Neural cell (in vitro differentiated cells): Measurements from ENCODE around the gene APP. TPM values are rescaled to one million over a fixed set of nuclear protein-coding genes. Genes with fewer than 3 reads are reported as not detected.

Source experiments
- H2AFZ ChIP-seq: fragments of 200-600, 300-800 bp; sonication (generic), shearing (Covaris generic); 2 replicates; pipeline ENCODE4 v1.6.0; 2014; ENCODE audit warnings: low read depth, mild to moderate bottlenecking, antibody characterized with exemption, low read length, moderate library complexity
- H3F3A ChIP-seq: fragments of 200-600 bp; shearing (Covaris generic); 2 replicates; pipeline ENCODE4 v1.6.1; 2016; ENCODE audit warnings: mild to moderate bottlenecking, moderate library complexity, mixed read lengths, antibody characterized with exemption, low read length; ENCODE audit not compliant: insufficient read depth, poor library complexity, severe bottlenecking
- H3K27ac ChIP-seq: fragments of 200-600, 300-800 bp; sonication (generic), shearing (Covaris generic); 2 replicates; pipeline ENCODE4 v1.5.1; 2014; ENCODE audit warnings: mild to moderate bottlenecking, low read length, moderate library complexity
- H3K27me3 ChIP-seq: fragments of 300-800, 200-600 bp; sonication (generic), shearing (Covaris generic); 2 replicates; pipeline ENCODE4 v1.6.0; 2014; ENCODE audit warnings: mild to moderate bottlenecking, low read depth, low read length, moderate library complexity; ENCODE audit not compliant: insufficient read depth
- H3K36me3 ChIP-seq: fragments of 300-800, 200-600 bp; sonication (generic), shearing (Covaris generic); 2 replicates; pipeline ENCODE4 v1.5.1; 2014; ENCODE audit warnings: mild to moderate bottlenecking, antibody characterized with exemption, low read length, moderate library complexity; ENCODE audit not compliant: insufficient read depth
- H3K4me2 ChIP-seq: fragments of 300-800, 200-600 bp; sonication (generic), shearing (Covaris generic); 2 replicates; pipeline ENCODE4 v1.6.0; 2014; ENCODE audit warnings: mild to moderate bottlenecking, low read length
- H3K4me3 ChIP-seq: fragments of 300-800, 200-600 bp; sonication (generic), shearing (Covaris generic); 2 replicates; pipeline ENCODE4 v1.5.1; 2014; ENCODE audit warnings: mild to moderate bottlenecking, low read length, moderate library complexity
- H3K79me2 ChIP-seq: fragments of 200-600 bp; shearing (Covaris generic); replicated peaks from 2 replicates; pipeline ENCODE4 v1.6.0; 2014; ENCODE audit warnings: mild to moderate bottlenecking, low read length, moderate library complexity; ENCODE audit not compliant: insufficient read depth
- H3K9ac ChIP-seq: fragments of 300-800, 200-600 bp; sonication (generic), shearing (Covaris generic); 2 replicates; pipeline ENCODE4 v1.6.1; 2016; ENCODE audit warnings: mild to moderate bottlenecking, low read length, mixed read lengths
- H3K9me2 ChIP-seq: fragments of 200-600 bp; shearing (Covaris generic); 2 replicates; pipeline ENCODE4 v1.6.1; 2016; ENCODE audit warnings: mild to moderate bottlenecking, low read length, mixed read lengths; ENCODE audit not compliant: insufficient read depth
- H3K9me3 ChIP-seq: fragments of 200-600, 300-800 bp; sonication (generic), shearing (Covaris generic); 2 replicates; pipeline ENCODE4 v1.6.1; 2016; ENCODE audit warnings: mild to moderate bottlenecking, mixed run types, low read length, moderate library complexity, mixed read lengths
- H4K20me1 ChIP-seq: fragments of 200-600 bp; shearing (Covaris generic); 2 replicates; pipeline ENCODE4 v1.6.1; 2016; ENCODE audit warnings: mild to moderate bottlenecking, mixed run types; ENCODE audit not compliant: insufficient read depth
- EP300 ChIP-seq: fragments of 450-650 bp; conservative IDR thresholded peaks from 2 replicates; pipeline ENCODE4 v1.6.1; 2014; ENCODE audit warnings: antibody characterized with exemption, mild to moderate bottlenecking, moderate library complexity; ENCODE audit not compliant: poor library complexity, severe bottlenecking
- EZH2 ChIP-seq: fragments of 200-600, 300-800 bp; shearing (Covaris generic), sonication (generic); IDR thresholded peaks from 2 replicates; pipeline ENCODE4 v1.6.1; 2014; ENCODE audit warnings: antibody characterized with exemption, low read length, borderline replicate concordance, mild to moderate bottlenecking; ENCODE audit not compliant: insufficient read depth, poor library complexity, severe bottlenecking
- MXI1 ChIP-seq: fragments of 450-650 bp; conservative IDR thresholded peaks from 2 replicates; pipeline ENCODE4 v1.6.1; 2014; ENCODE audit warnings: antibody characterized with exemption, mild to moderate bottlenecking; ENCODE audit not compliant: poor library complexity, severe bottlenecking
- POLR2AphosphoS5 ChIP-seq: IDR thresholded peaks from 2 replicates; pipeline ENCODE4 v1.6.1; 2012
- RAD21 ChIP-seq: fragments of 450-650 bp; conservative IDR thresholded peaks from 2 replicates; pipeline ENCODE4 v1.6.1; 2014; ENCODE audit warnings: antibody characterized with exemption, mild to moderate bottlenecking, moderate library complexity
- REST ChIP-seq: IDR thresholded peaks from 2 replicates; pipeline ENCODE4 v1.6.1; 2012; ENCODE audit warnings: borderline replicate concordance
- SMC3 ChIP-seq: fragments of 450-650 bp; conservative IDR thresholded peaks from 2 replicates; pipeline ENCODE4 v1.6.1; 2014; ENCODE audit warnings: antibody characterized with exemption, mild to moderate bottlenecking, moderate library complexity; ENCODE audit not compliant: poor library complexity
- TAF1 ChIP-seq: IDR thresholded peaks from 2 replicates; pipeline ENCODE4 v1.6.1; 2012; ENCODE audit warnings: low read depth
- polyA plus RNA-seq: library from polyadenylated mRNA; depleted of rRNA; stranded (reverse); fragments of >200 nt; gene quantifications from 2 replicates; pipeline ENCODE4 v1.2.3, GENCODE V29; 2014
- TF ChIP-seq, protein P1 (sequence below): fragments of 450-650 bp; IDR thresholded peaks from 2 replicates; pipeline ENCODE4 v1.5.1; 2014; ENCODE audit warnings: antibody characterized with exemption, mild to moderate bottlenecking, moderate library complexity; ENCODE audit not compliant: poor library complexity, severe bottlenecking

APP gene
- polyA plus RNA-seq, 1 donor from 2014 or later: 470 TPM

GRCh38 chr21:26110715-26111114 is 59.9 kb downstream of the APP start:
- H3K79me2 ChIP-seq: peaks cover 45% of the 10 kb centered on the region
- H3K4me2 ChIP-seq: no peak overlapping the region
- H3K36me3 ChIP-seq: no peaks in the 10 kb centered on the region
- no peak overlapping the region for H3K9ac ChIP-seq
- H3K27me3 ChIP-seq: no peaks in the 10 kb centered on the region
- TF ChIP-seq POLR2AphosphoS5: no peak
- TF ChIP-seq REST: no peak
- TF ChIP-seq TAF1: no peak
- TF ChIP-seq EZH2: no peak
- no peak for TF ChIP-seq RAD21
- TF ChIP-seq, protein P1, sequence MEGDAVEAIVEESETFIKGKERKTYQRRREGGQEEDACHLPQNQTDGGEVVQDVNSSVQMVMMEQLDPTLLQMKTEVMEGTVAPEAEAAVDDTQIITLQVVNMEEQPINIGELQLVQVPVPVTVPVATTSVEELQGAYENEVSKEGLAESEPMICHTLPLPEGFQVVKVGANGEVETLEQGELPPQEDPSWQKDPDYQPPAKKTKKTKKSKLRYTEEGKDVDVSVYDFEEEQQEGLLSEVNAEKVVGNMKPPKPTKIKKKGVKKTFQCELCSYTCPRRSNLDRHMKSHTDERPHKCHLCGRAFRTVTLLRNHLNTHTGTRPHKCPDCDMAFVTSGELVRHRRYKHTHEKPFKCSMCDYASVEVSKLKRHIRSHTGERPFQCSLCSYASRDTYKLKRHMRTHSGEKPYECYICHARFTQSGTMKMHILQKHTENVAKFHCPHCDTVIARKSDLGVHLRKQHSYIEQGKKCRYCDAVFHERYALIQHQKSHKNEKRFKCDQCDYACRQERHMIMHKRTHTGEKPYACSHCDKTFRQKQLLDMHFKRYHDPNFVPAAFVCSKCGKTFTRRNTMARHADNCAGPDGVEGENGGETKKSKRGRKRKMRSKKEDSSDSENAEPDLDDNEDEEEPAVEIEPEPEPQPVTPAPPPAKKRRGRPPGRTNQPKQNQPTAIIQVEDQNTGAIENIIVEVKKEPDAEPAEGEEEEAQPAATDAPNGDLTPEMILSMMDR: no peak
- TF ChIP-seq MXI1: no peak
- H3F3A ChIP-seq: no peaks in the 10 kb centered on the region
- no peaks in the 10 kb centered on the region for H3K9me2 ChIP-seq
- H3K4me3 ChIP-seq: no peak overlapping the region
- H4K20me1 ChIP-seq: no peaks in the 10 kb centered on the region
- H3K9me3 ChIP-seq: no peaks in the 10 kb centered on the region
- no peak overlapping the region for H2AFZ ChIP-seq
- no peak overlapping the region for H3K27ac ChIP-seq

DNA sequence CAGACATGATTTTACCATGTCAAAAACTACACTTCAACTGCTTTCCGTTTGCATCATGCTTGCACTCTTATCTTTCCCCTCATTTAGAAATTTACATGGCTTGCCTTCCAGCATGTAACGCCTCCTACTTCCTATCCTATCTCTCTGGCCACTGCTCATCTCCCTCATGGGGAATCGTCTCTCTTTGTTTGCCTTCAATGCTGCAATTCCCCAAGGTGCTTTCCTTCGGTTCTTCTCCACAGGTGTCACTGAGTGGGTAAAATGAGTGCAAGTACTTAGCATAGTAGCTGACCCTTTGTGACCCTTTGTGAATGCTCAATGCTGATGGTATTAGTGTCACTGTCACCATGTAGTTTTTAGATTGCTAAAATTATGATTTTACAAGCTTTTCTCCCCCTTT is 63.1 kb downstream of the APP start:
- H3K9ac ChIP-seq: no peak overlapping the region
- no peaks in the 10 kb centered on the region for H3K27me3 ChIP-seq
- H3K36me3 ChIP-seq: peaks cover 6% of the 10 kb centered on the region
- TF ChIP-seq EP300: no peak
- TF ChIP-seq, protein P1: no peak
- TF ChIP-seq RAD21: no peak
- no peak for TF ChIP-seq SMC3
- no peak for TF ChIP-seq MXI1
- no peak for TF ChIP-seq REST
- TF ChIP-seq POLR2AphosphoS5: no peak
- TF ChIP-seq EZH2: no peak
- TF ChIP-seq TAF1: no peak
- no peak overlapping the region for H2AFZ ChIP-seq
- H3K4me3 ChIP-seq: no peak overlapping the region
- no peak overlapping the region for H3K27ac ChIP-seq
- H3K4me2 ChIP-seq: no peak overlapping the region
- H4K20me1 ChIP-seq: no peaks in the 10 kb centered on the region
- H3K79me2 ChIP-seq: peaks cover 42% of the 10 kb centered on the region
- no peaks in the 10 kb centered on the region for H3K9me3 ChIP-seq
- peaks cover 3% of the 10 kb centered on the region for H3F3A ChIP-seq
- H3K9me2 ChIP-seq: no peaks in the 10 kb centered on the region
